COLO668 (cell line): Measurements from ENCODE around the gene NCOA3.
"Not testable (repeated sequence)": the region's sequence is repeated elsewhere in the genome, so short reads cannot be mapped to it uniquely, and the experiment has no call there.

Experiments
- DNase-seq: peaks from one replicate; lab custom pipeline; 2025; ENCODE audit not compliant: unreplicated experiment; lab: John Stamatoyannopoulos, UW

Gene NCOA3

GRCh38 chr20:47595138-47595537, 93.5 kb downstream of the NCOA3 start:
- not testable (repeated sequence) for DNase-seq

DNA sequence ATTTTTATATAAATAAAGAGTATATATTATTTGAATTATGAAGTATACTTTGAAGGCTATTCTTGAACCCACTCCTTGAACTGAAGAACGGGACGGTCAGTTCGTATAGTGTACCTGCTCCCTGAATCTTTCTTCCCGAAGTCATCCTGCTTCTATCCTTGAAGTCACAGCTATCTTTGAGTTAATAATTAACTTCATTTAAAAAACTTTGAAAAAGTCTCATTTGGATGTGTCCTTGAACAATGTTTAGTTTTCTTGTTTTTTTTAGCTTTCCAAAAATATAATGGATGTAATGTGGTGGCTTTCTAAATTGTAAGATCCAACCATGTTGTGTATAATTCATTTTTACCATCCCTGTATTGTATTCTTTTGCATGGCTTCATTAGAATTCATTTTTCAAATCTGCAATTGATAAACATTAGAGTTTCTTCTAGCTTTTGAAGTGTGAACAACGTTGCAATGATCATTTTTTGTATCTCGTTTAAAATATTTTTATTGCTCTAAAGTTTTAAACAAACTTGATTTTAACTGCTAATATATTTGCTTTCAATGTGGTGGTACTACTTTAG, 94.4 kb downstream of the NCOA3 start:
- no peak for DNase-seq

DNA sequence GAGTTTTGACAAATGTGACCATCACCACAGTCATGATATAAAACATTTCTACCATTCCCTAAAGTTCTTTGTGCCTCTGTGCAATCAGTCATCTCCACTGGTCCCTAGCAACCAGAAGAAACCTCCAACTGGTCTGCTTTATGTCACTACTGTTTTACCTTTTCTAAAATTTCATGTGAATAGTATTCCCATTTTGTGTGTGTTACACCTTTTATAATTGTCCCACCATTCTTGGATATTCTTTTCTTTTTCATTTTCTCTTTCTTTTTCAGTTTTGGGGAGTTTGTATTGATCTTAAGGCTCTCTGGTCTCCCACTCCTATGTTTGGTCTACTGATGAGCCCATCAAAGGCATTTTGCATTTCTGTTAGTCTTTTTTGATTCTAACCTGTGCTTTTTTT, 95.4 kb downstream of the NCOA3 start:
- no peak for DNase-seq

GRCh38 chr20:47598911-47599744, 97.4 kb downstream of the NCOA3 start:
- DNase-seq, result no peak

DNA sequence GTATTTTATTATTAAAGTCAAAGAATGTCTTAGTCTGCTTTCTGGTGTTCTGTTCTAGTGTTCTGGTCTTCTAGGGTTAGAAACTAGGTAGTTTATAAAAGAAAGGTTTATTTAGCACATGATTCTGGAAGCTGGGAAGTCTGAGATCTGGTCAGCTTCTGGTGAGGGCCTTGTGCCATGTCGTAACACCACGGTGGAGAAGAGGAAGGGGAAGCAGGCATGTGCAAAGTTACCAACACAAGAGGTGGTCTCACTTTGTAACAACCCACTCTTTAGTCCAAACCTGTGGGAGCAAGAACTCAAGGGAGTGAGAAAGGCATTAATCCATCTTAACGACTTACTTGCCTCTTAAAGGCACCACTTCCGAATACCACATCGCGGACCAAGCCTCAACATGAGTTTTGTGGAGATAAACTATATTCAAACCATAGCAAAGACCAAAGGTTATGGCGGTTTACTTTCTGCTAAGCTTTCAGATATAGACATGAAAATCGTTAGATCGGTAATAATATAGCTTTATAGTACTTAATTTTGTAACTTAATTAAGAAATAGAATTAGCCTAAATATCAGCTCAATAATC, 99.4 kb downstream of the NCOA3 start:
- DNase-seq, result no peak

DNA sequence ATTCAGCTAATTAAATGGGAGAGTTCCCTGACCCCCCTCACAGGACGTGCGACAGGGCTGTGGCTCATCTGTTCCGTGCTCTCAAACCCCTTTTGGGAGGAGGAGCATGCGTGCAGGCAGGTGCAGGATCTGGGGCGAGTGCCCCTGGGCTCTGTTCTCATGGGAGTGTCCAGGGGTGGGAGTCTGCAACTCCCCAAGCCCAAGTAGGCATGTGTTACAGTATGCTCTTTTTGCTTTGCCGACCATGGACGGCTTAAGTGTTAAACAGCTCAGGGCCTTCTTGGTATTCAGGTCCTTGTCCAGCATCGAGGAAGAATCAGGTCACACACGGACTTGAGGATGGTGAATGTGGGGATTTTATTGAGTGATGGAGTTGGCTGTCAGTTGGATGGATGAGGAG, 101.6 kb downstream of the NCOA3 start:
- no peak for DNase-seq

DNA sequence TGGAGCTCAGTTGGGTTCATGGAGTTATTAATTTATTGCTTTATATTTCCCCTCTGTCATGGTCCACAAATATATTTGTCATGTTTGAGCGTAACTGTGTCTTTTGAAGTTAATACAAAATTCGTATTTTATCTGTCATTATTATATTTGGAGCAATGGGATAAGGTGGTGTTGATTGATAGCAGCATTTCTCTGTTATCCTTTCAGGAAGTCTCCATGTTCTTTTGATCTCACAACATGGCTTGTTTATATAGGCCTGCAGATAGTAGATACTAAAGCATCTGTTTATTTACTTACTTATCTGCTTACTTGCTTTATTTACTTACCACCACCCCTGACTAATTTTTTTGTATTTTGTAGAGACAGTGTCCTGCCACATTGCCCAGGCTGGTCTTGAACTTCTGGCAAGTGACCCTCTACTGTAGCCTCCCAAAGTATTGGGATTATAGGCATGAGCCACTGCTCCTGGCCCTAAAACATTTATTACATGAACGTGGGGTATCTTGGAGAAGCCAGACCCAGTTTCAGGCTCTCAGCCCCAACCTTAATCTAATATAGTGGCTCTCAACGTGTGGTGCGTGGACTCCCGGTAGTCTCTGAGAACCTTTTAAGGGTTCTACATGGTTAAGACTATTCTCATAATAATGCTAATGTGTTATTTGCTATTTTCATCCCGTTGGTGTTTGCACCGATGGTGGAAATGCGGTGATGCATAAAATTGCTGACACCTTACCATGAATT, 104.2 kb downstream of the NCOA3 start:
- no peak for DNase-seq

DNA sequence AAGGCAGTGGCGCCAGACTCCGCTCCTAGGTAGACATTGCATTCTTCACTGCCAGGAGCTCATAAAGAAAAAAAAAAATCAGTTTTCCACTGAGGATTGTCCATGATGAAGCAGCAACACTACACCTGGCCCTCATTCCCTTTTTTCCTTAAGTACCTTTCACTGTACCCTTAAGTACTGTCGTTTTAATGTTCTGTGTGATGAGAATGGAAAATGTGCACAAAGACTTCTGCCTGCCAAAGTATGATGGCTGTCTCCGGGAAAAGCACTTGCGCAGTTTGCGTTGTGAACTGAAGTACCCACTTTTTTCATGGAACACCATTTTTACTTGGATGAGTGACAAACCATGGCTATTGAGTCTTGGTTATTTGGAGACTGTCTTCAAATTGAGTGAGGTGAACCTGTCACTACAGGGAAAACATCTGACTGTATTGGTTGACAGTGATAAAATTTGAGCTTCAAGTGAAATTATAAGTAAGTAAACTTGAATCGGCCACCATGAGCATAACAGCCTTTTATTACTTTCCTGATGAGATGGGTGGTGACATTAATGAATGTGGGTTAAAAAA, 104.8 kb downstream of the NCOA3 start:
- no peak for DNase-seq

GRCh38 chr20:47606983-47607613, 105.4 kb downstream of the NCOA3 start:
- no peak for DNase-seq

- DNase-seq, result no peak
Measured at GRCh38 chr20:47609001-47609400, 107.3 kb downstream of the NCOA3 start.

GRCh38 chr20:47610247-47610944, 108.7 kb downstream of the NCOA3 start:
- DNase-seq, result no peak

DNA sequence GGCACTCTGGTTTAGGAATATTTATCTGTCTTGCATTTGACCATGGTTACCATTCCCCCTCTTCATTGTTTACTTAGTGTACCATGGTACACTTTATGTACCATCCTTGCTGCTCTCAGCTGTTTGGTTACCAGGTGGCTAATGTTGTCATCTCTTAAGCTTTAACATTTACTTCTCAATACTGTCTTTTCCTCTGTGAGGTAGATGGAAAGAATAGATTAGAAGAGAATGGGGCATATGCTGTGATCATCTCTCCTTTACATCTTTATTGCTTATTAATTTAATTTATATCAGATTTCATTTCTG, 109.2 kb downstream of the NCOA3 start:
- DNase-seq, result no peak

DNA sequence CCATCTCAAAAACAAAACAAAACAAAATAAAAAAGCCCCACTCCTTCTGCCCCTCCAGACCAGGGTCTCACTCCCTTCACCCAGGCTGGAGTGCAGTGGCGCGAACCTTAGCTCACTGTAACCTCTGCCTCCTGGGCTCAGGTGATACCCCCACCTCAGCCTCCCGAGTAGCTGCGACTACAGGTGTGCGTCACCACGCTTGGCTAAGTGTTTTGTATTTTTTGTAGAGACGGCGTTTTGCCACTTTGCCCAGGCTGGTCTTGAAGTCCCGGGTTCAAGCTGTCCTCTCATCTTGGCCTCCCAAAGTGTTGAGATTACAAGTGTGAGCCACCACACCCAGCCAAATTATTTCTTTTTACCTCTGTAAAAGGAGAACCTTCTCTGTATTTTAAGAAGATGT, 110.1 kb downstream of the NCOA3 start:
- no peak for DNase-seq

- DNase-seq, result no peak
Measured at GRCh38 chr20:47612670-47613069, 111.0 kb downstream of the NCOA3 start.

GRCh38 chr20:47614703-47615309, 113.1 kb downstream of the NCOA3 start:
- no peak for DNase-seq

DNA sequence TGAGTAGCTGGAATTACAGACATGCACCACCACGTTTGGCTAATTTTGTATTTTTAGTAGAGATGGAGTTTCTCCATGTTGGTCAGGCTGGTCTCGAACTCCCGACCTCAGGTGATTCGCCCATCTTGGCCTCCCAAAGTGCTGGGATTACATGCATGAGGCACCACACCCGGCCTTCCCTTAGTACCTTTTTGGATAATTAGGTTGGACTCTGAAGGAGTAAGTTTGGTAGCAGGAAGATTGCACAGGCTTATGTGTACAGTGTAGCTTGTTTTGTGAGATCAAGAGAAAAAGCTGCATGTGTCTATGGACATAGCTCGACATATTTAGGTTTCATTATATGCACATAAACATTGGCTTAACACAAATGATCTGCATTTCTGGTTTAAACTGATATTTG, 116.8 kb downstream of the NCOA3 start:
- DNase-seq, result no peak

GRCh38 chr20:47620808-47621805, 119.4 kb downstream of the NCOA3 start:
- DNase-seq, result peak; percentile 7

GRCh38 chr20:47622118-47622665, 120.5 kb downstream of the NCOA3 start:
- no peak for DNase-seq

DNA sequence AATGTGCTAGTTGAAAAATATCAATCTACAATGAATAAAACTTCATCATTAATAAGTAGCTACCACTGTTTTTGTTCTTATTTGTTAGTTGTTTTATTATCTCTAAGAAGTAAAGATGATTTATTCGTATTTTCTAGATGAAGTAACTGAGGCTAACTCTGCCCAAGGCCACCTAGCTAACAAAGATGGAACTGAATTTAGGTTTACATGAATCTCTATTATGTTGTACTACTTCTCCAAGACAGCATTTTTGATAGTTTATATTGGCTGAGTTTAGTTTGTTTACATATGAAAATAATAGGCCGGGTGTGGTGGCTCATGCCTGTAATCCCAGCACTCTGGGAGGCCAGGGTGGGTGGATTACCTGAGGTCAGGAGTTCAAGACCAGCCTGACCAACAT, 121.5 kb downstream of the NCOA3 start:
- DNase-seq, result no peak
